GM23248 (cell line): ENCODE results near the gene MVB12B. TPM values are rescaled to one million over a fixed set of nuclear protein-coding genes. Genes with fewer than 3 reads are reported as not detected.

ENCODE experiments used
- DNase-seq: peaks from one replicate; pipeline ENCODE4 v3.0.0-alpha.2; 2015
- H2AFZ ChIP-seq: fragments of 200-600 bp; sonication (generic); 2 replicates; pipeline ENCODE4 v1.6.1; 2016; ENCODE audit warnings: antibody characterized with exemption
- H3F3A ChIP-seq: fragments of 200-600 bp; sonication (generic); 2 replicates; pipeline ENCODE4 v1.6.1; 2016; ENCODE audit warnings: mild to moderate bottlenecking, antibody characterized with exemption, mixed run types; ENCODE audit not compliant: insufficient read depth
- H3K27ac ChIP-seq: fragments of 200-600 bp; sonication (generic); 2 replicates; pipeline ENCODE4 v1.5.1; 2016; ENCODE audit warnings: mild to moderate bottlenecking
- H3K27me3 ChIP-seq: fragments of 200-600 bp; sonication (generic); replicated peaks from 2 replicates; pipeline ENCODE4 v1.6.1; 2016; ENCODE audit warnings: mild to moderate bottlenecking; ENCODE audit not compliant: insufficient read depth
- H3K36me3 ChIP-seq: fragments of 200-600 bp; sonication (generic); 2 replicates; pipeline ENCODE4 v1.6.1; 2016; ENCODE audit warnings: low read depth, mild to moderate bottlenecking
- H3K4me1 ChIP-seq: fragments of 200-600 bp; sonication (generic); 2 replicates; pipeline ENCODE4 v1.6.1; 2016; ENCODE audit warnings: mild to moderate bottlenecking; ENCODE audit not compliant: insufficient read depth
- H3K4me2 ChIP-seq: fragments of 200-600 bp; sonication (generic); one replicate; pipeline ENCODE4 v1.6.1; 2016; ENCODE audit warnings: mild to moderate bottlenecking; ENCODE audit not compliant: unreplicated experiment
- H3K4me3 ChIP-seq: fragments of 200-600 bp; sonication (generic); 2 replicates; pipeline ENCODE4 v1.5.1; 2016; ENCODE audit warnings: mild to moderate bottlenecking
- H3K79me2 ChIP-seq: fragments of 200-600 bp; sonication (generic); 2 replicates; pipeline ENCODE4 v1.6.1; 2016; ENCODE audit warnings: mild to moderate bottlenecking; ENCODE audit not compliant: insufficient read depth
- H3K9ac ChIP-seq: fragments of 200-600 bp; sonication (generic); 2 replicates; pipeline ENCODE4 v1.6.1; 2016; ENCODE audit warnings: mild to moderate bottlenecking
- H3K9me2 ChIP-seq: fragments of 200-600 bp; sonication (generic); 2 replicates; pipeline ENCODE4 v1.6.1; 2016; ENCODE audit warnings: mixed run types, mild to moderate bottlenecking, moderate library complexity; ENCODE audit not compliant: insufficient read depth
- H3K9me3 ChIP-seq: fragments of 200-600 bp; sonication (generic); one replicate; pipeline ENCODE4 v1.6.1; 2017; ENCODE audit warnings: low read depth
- H4K20me1 ChIP-seq: fragments of 200-600 bp; sonication (generic); 2 replicates; pipeline ENCODE4 v1.6.0; 2016; ENCODE audit not compliant: insufficient read depth
- EZH2 ChIP-seq: fragments of 200-600 bp; sonication (generic); IDR thresholded peaks from 2 replicates; pipeline ENCODE4 v1.6.1; 2018; ENCODE audit warnings: antibody characterized with exemption, mild to moderate bottlenecking; ENCODE audit not compliant: insufficient read depth, poor library complexity, severe bottlenecking
- EZH2phosphoT487 ChIP-seq: fragments of 200-600 bp; sonication (generic); IDR thresholded peaks from 2 replicates; pipeline ENCODE4 v1.6.1; 2018; ENCODE audit warnings: antibody characterized with exemption, moderate library complexity, mild to moderate bottlenecking, low read depth; ENCODE audit not compliant: insufficient read depth
- WGBS, 2 experiments: methylation state at CpG; one replicate each; pipeline ENCODE4 v1.1.6; 2015 to 2017; ENCODE audit warnings: low lambda C conversion rate in 2 of 2, low coverage in 1 of 2; ENCODE audit errors: missing lambda C conversion rate in 2 of 2; 5-methylcytosine and 5-hydroxymethylcytosine counted together
- in situ Hi-C: fragments of 300-500 bp; cut with MboI; formaldehyde crosslinking; loops from 2 replicates; pipeline ENCODE4 v1.15.0; 2020
- polyA plus RNA-seq: library from polyadenylated mRNA; unstranded; fragments of >200 nt; fragmentation: Nextera tagmentation; extraction: Ambion mirVana; gene quantifications from 2 replicates; pipeline ENCODE4 v1.2.1, GENCODE V29; 2016
- total RNA-seq: library from RNA; depleted of rRNA; stranded (reverse); fragments of >200 nt; shearing (Covaris generic); gene quantifications from 2 replicates; pipeline ENCODE4 v1.2.3, GENCODE V29; 2014

Gene MVB12B
- total and polyA plus RNA-seq, 2 experiments from 2014 or later = 2.4 to 5.5 TPM

DNA sequence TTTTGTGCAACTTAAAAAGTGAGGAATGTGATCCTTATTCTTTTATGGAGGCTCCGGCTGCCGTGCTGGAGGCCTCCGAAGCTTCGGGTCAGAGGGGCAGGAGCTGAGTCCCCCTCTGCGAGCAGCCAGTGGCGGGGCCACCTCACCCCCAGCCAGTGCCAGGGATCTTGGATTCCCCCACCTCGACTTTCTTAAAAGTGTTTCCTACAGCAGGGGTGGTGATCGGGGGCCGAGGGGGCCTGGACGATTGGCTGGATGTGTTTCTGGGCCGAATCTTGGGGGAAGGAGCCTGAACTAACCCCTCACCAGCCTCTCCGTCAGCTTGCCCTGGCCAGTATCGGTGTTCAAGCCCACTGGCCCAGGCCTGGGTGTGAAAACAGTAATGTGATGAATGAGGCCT, 194.9 kb downstream of the MVB12B start:
- TF ChIP-seq EZH2 (no peak), EZH2phosphoT487 (no peak)
- peaks cover 17% of the 10 kb centered on the region for H3K4me1 ChIP-seq
- WGBS, 2 experiments = 76 to 84% methylated on average over 10 to 13 of the region's 13 CpGs
- H3K9me2 ChIP-seq = no peaks in the 10 kb centered on the region
- peaks cover 18% of the 10 kb centered on the region for H3F3A ChIP-seq
- H3K79me2 ChIP-seq = no peaks in the 10 kb centered on the region
- H3K9me3 ChIP-seq = no peaks in the 10 kb centered on the region
- no peak overlapping the region for H3K9ac ChIP-seq
- no peaks in the 10 kb centered on the region for H4K20me1 ChIP-seq
- no peaks in the 10 kb centered on the region for H3K36me3 ChIP-seq
- H3K27me3 ChIP-seq = peaks cover 15% of the 10 kb centered on the region; the same call in 1 of the 2 replicates
- no peak for DNase-seq
- H3K27ac ChIP-seq = no peak overlapping the region
- in situ Hi-C loops = no loop called here
- no peak overlapping the region for H3K4me3 ChIP-seq
- H3K4me2 ChIP-seq = no peak overlapping the region
- H2AFZ ChIP-seq = no peak overlapping the region

GRCh38 chr9:126521976-126522590, 195.5 kb downstream of the MVB12B start:
- no peak overlapping the region for H3K4me2 ChIP-seq
- H3F3A ChIP-seq = peaks cover 13% of the 10 kb centered on the region
- H4K20me1 ChIP-seq = no peaks in the 10 kb centered on the region
- TF ChIP-seq EZH2phosphoT487 (no peak), EZH2 (no peak)
- DNase-seq = no peak
- H3K27me3 ChIP-seq = peaks cover 15% of the 10 kb centered on the region; the same call in 1 of the 2 replicates
- peaks cover 15% of the 10 kb centered on the region for H3K4me1 ChIP-seq
- H3K9ac ChIP-seq = no peak overlapping the region
- H3K9me3 ChIP-seq = no peaks in the 10 kb centered on the region
- H3K4me3 ChIP-seq = no peak overlapping the region
- H3K79me2 ChIP-seq = no peaks in the 10 kb centered on the region
- no peaks in the 10 kb centered on the region for H3K9me2 ChIP-seq
- in situ Hi-C loops = no loop called here
- H3K36me3 ChIP-seq = no peaks in the 10 kb centered on the region
- no peak overlapping the region for H2AFZ ChIP-seq
- H3K27ac ChIP-seq = no peak overlapping the region
- WGBS, 2 experiments = 80 to 81% methylated on average over 10 of the region's 10 CpGs

GRCh38 chr9:126522612-126523356, 196.2 kb downstream of the MVB12B start:
- Histone ChIP-seq H3K4me3 (no peak overlapping the region), H3K9ac (no peak overlapping the region), H3K27ac (no peak overlapping the region), H4K20me1 (no peaks in the 10 kb centered on the region), H3K4me1 (peaks cover 13% of the 10 kb centered on the region), H3K36me3 (no peaks in the 10 kb centered on the region), H2AFZ (no peak overlapping the region), H3K9me2 (no peaks in the 10 kb centered on the region), H3F3A (peaks cover 6% of the 10 kb centered on the region), H3K27me3 (peaks cover 15% of the 10 kb centered on the region; the same call in 1 of the 2 replicates), H3K9me3 (no peaks in the 10 kb centered on the region), H3K4me2 (peak overlapping the region; percentile 69), H3K79me2 (no peaks in the 10 kb centered on the region)
- WGBS, 2 experiments = 42 to 47% methylated on average over 18 of the region's 18 CpGs
- TF ChIP-seq EZH2 (no peak), EZH2phosphoT487 (no peak)
- DNase-seq = no peak
- in situ Hi-C loops = no loop called here

DNA sequence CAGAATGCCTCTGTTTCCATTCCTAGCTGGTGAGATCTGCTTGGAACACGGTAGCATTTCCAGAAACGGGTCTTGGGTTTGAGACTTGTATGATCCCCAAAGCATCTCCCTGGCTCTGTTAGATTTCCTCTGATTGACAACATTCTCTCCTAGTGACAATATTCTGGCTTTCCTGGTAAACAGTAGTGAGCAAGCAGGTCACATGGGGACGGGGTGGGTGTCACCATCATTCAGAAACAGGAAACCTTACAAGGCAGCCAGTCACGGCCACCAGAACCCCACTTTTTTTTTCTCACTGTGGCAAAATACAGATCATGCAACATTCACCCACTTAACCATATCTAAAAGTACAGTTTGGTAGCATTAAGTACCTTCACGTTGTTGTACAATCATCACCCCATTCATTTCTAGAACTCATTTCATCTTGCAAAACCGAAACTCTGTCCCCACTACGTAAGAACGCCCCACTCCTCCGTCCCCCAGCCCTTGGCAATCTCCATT, 197.0 kb downstream of the MVB12B start:
- Histone ChIP-seq H3K9me3 (no peaks in the 10 kb centered on the region), H3K4me2 (peak overlapping the region; percentile 69), H4K20me1 (no peaks in the 10 kb centered on the region), H3F3A (no peaks in the 10 kb centered on the region), H3K9me2 (no peaks in the 10 kb centered on the region), H2AFZ (peak overlapping the region; percentile 56), H3K27ac (no peak overlapping the region), H3K36me3 (no peaks in the 10 kb centered on the region), H3K79me2 (no peaks in the 10 kb centered on the region), H3K27me3 (peaks cover 15% of the 10 kb centered on the region; the same call in 1 of the 2 replicates), H3K9ac (no peak overlapping the region), H3K4me1 (peaks cover 6% of the 10 kb centered on the region; the same call in 1 of the 2 replicates), H3K4me3 (0 out of 2 replicates have a peak overlapping the region, but pooled peaks have one; percentile 25)
- DNase-seq = peak; percentile 42
- 7 to 13% methylated on average over 9 of the region's 9 CpGs for WGBS, 2 experiments
- in situ Hi-C loops = no loop called here
- TF ChIP-seq EZH2 (no peak), EZH2phosphoT487 (no peak)
